ENCODE results near the gene DLG2. TPM values are rescaled to one million over a fixed set of nuclear protein-coding genes. Genes with fewer than 3 reads are reported as not detected.

The DLG2 gene
- total RNA-seq, 1 experiment from 2014 or later: 17.5 TPM

DNA sequence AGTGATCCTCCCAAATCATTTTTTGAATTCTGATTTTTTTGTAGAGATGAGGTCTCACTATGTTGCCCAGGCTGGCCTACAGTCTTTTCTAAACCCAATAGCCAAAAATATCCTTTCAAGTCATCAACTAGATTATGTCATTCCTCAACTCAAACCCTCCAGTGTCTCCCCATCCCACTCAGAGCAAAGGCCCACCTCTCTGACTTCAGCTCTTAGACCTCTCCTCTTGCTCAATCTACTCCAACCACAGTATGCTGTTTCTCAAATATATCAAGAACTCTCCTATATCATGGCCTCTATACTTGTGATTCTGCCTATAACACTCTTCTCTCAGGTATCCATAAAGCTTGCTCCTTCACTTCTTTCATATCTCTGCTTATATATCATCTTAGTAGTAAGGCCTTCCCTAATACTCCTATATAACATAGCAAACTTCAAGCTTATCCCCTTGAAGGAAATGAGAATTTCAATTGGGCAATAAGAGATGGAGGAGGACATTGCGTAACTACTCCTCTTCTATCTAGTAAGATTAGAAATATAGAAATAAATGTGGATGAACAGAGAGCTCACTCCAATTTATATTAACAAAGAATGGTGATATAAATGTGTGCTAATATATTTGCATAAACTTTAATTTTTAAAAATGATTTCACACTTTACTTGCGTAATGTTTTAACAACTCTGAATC, 24.5 kb downstream of the DLG2 start:
- Mint-ChIP-seq H3K27me3 (ENCODE audit: low read depth) (no peaks in the 10 kb centered on the region), H3K4me1 (peaks cover 32% of the 10 kb centered on the region), H3K9me3 (peaks cover 20% of the 10 kb centered on the region), H3K27ac (0 out of 2 replicates have a peak overlapping the region, but pooled peaks have one; percentile 7), H3K4me3 (no peak overlapping the region), H3K36me3 (peaks cover 18% of the 10 kb centered on the region)
- no peak for ATAC-seq
- TF ChIP-seq, protein P1, sequence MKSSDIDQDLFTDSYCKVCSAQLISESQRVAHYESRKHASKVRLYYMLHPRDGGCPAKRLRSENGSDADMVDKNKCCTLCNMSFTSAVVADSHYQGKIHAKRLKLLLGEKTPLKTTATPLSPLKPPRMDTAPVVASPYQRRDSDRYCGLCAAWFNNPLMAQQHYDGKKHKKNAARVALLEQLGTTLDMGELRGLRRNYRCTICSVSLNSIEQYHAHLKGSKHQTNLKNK (CRISPR knock-in tag; IDR thresholded peaks at IDR 0.05): no peak
- TF ChIP-seq SMAD3 (CRISPR knock-in tag; IDR thresholded peaks at IDR 0.05; ENCODE audit: borderline replicate concordance): no peak
- TF ChIP-seq NFE2L1 (CRISPR knock-in tag; IDR thresholded peaks at IDR 0.05): no peak
- no peak for TF ChIP-seq JAZF1 (CRISPR knock-in tag; IDR thresholded peaks at IDR 0.05)
- TF ChIP-seq, protein P2, sequence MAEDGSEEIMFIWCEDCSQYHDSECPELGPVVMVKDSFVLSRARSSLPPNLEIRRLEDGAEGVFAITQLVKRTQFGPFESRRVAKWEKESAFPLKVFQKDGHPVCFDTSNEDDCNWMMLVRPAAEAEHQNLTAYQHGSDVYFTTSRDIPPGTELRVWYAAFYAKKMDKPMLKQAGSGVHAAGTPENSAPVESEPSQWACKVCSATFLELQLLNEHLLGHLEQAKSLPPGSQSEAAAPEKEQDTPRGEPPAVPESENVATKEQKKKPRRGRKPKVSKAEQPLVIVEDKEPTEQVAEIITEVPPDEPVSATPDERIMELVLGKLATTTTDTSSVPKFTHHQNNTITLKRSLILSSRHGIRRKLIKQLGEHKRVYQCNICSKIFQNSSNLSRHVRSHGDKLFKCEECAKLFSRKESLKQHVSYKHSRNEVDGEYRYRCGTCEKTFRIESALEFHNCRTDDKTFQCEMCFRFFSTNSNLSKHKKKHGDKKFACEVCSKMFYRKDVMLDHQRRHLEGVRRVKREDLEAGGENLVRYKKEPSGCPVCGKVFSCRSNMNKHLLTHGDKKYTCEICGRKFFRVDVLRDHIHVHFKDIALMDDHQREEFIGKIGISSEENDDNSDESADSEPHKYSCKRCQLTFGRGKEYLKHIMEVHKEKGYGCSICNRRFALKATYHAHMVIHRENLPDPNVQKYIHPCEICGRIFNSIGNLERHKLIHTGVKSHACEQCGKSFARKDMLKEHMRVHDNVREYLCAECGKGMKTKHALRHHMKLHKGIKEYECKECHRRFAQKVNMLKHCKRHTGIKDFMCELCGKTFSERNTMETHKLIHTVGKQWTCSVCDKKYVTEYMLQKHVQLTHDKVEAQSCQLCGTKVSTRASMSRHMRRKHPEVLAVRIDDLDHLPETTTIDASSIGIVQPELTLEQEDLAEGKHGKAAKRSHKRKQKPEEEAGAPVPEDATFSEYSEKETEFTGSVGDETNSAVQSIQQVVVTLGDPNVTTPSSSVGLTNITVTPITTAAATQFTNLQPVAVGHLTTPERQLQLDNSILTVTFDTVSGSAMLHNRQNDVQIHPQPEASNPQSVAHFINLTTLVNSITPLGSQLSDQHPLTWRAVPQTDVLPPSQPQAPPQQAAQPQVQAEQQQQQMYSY (CRISPR knock-in tag; IDR thresholded peaks at IDR 0.05): no peak
- no peak for TF ChIP-seq ZNF138 (CRISPR knock-in tag; conservative IDR thresholded peaks at IDR 0.05)
- TF ChIP-seq, protein P3, sequence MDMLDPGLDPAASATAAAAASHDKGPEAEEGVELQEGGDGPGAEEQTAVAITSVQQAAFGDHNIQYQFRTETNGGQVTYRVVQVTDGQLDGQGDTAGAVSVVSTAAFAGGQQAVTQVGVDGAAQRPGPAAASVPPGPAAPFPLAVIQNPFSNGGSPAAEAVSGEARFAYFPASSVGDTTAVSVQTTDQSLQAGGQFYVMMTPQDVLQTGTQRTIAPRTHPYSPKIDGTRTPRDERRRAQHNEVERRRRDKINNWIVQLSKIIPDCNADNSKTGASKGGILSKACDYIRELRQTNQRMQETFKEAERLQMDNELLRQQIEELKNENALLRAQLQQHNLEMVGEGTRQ (CRISPR knock-in tag; IDR thresholded peaks at IDR 0.05): no peak
- TF ChIP-seq, protein P4, sequence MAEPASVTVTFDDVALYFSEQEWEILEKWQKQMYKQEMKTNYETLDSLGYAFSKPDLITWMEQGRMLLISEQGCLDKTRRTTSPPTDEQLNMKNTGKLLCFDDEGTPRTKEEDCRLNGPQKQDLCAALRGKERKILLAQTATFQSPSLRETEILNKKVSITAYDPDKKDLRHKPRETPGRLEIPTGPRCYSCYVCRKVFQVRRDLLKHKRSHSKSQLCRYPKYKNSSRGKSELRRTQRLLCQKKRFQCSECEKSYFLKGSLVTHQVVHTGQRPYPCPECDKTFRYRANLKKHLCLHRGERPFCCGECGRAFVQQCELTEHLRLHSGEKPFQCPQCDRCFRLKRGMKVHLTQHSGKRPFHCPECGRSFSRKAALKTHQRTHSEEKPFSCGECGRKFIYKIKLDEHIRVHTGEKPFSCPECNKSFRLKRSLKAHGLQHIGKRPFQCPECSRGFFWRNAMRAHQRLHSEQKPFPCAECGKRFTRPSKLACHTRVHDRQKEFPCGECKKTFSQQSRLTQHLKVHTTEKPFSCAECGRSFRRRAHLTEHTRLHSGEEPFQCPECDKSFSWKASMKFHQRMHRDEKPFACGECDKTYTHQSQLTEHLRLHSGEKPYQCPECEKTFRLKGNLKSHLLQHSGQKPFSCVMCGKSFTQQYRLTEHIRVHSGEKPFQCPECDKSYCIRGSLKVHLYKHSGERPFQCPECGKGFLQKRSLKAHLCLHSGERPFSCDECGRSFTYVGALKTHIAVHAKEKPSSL (CRISPR knock-in tag; conservative IDR thresholded peaks at IDR 0.05): no peak
- TF ChIP-seq, protein P5, sequence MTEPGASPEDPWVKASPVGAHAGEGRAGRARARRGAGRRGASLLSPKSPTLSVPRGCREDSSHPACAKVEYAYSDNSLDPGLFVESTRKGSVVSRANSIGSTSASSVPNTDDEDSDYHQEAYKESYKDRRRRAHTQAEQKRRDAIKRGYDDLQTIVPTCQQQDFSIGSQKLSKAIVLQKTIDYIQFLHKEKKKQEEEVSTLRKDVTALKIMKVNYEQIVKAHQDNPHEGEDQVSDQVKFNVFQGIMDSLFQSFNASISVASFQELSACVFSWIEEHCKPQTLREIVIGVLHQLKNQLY (CRISPR knock-in tag; IDR thresholded peaks at IDR 0.05): no peak
- no peak for TF ChIP-seq CREM (CRISPR knock-in tag; IDR thresholded peaks at IDR 0.05)
- no peak for TF ChIP-seq ZNF416 (CRISPR knock-in tag; IDR thresholded peaks at IDR 0.05)
- TF ChIP-seq SP1 (CRISPR knock-in tag; conservative IDR thresholded peaks at IDR 0.05): no peak
- no peak for TF ChIP-seq ELF4 (CRISPR knock-in tag; IDR thresholded peaks at IDR 0.05; ENCODE audit: low read depth)
- TF ChIP-seq, protein P6, sequence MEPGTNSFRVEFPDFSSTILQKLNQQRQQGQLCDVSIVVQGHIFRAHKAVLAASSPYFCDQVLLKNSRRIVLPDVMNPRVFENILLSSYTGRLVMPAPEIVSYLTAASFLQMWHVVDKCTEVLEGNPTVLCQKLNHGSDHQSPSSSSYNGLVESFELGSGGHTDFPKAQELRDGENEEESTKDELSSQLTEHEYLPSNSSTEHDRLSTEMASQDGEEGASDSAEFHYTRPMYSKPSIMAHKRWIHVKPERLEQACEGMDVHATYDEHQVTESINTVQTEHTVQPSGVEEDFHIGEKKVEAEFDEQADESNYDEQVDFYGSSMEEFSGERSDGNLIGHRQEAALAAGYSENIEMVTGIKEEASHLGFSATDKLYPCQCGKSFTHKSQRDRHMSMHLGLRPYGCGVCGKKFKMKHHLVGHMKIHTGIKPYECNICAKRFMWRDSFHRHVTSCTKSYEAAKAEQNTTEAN (CRISPR knock-in tag; IDR thresholded peaks at IDR 0.05): no peak
- TF ChIP-seq, protein P7, sequence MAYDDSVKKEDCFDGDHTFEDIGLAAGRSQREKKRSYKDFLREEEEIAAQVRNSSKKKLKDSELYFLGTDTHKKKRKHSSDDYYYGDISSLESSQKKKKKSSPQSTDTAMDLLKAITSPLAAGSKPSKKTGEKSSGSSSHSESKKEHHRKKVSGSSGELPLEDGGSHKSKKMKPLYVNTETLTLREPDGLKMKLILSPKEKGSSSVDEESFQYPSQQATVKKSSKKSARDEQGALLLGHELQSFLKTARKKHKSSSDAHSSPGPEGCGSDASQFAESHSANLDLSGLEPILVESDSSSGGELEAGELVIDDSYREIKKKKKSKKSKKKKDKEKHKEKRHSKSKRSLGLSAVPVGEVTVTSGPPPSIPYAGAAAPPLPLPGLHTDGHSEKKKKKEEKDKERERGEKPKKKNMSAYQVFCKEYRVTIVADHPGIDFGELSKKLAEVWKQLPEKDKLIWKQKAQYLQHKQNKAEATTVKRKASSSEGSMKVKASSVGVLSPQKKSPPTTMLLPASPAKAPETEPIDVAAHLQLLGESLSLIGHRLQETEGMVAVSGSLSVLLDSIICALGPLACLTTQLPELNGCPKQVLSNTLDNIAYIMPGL (CRISPR knock-in tag; IDR thresholded peaks at IDR 0.05): no peak
- ChIA-PET POLR2A (interaction anchor here (0.6 kb wide), 1 partner anchor 33 kb away, joined by 4 read pairs; no protein-coding TSS in a partner anchor), CTCF (no interaction called here)
- DNase-seq (ENCODE audit: low spot score): no peak

Data from WTC11 (cell line).